HEK293 (cell line): ENCODE measurements around the gene ZFHX3.

Experiments
- CTCF ChIA-PET: fragments of 350-600 bp; formaldehyde crosslinking; extraction: SDS; loops from one replicate; lab custom pipeline; 2021; ENCODE audit warnings: antibody characterized with exemption; lab: Yijun Ruan, JAX
- POLR2A ChIA-PET: fragments of 300-600 bp; formaldehyde crosslinking; extraction: SDS; loops from one replicate; lab custom pipeline; 2020; ENCODE audit warnings: antibody characterized with exemption, inconsistent platforms; lab: Yijun Ruan, JAX
- H3K27ac ChIP-seq: fragments of 200-500 bp; sonication (Bioruptor generic); 2 replicates; pipeline ENCODE4 v1.5.1; 2014; ENCODE audit warnings: low read depth, low read length, control low read depth, inconsistent platforms; ENCODE audit errors: extremely low read depth
- H3K36me3 ChIP-seq, 2 experiments: fragments of 200-500 bp in 1 of 2; sonication (Bioruptor generic) in 1 of 2; 1 replicate in 1 of 2; 2 replicates in 1 of 2; pipeline ENCODE4 v1.5.1; 2014 to 2017; ENCODE audit warnings: inconsistent platforms in 2 of 2, low read length in 2 of 2; ENCODE audit not compliant: control insufficient read depth in 2 of 2, insufficient read depth in 1 of 2
- H3K4me1 ChIP-seq: fragments of 200-500 bp; sonication (Bioruptor generic); 2 replicates; pipeline ENCODE4 v1.5.1; 2014; ENCODE audit warnings: mild to moderate bottlenecking, low read length, inconsistent platforms; ENCODE audit not compliant: control insufficient read depth, insufficient read depth
- H3K4me3 ChIP-seq: 2 replicates; pipeline ENCODE4 v1.5.1; 2011; ENCODE audit warnings: low read depth, mild to moderate bottlenecking, control low read depth, low read length, moderate library complexity
- H3K9me3 ChIP-seq: fragments of 200-500 bp; sonication (Bioruptor generic); 2 replicates; pipeline ENCODE4 v1.5.1; 2014; ENCODE audit warnings: low read depth, low read length, inconsistent platforms; ENCODE audit not compliant: control insufficient read depth, insufficient read depth
- SCRT2 ChIP-seq: fragments of 450-650 bp; formaldehyde crosslinking; IDR thresholded peaks from 2 replicates; pipeline ENCODE4 v1.5.1; 2016; ENCODE audit warnings: missing biosample characterization, missing genetic modification characterization
- YY1 ChIP-seq: fragments of 450-650 bp; formaldehyde crosslinking; IDR thresholded peaks from 2 replicates; pipeline ENCODE4 v1.5.1; 2018; ENCODE audit warnings: missing biosample characterization, missing genetic modification characterization
- ZFP69B ChIP-seq: fragments of 450-650 bp; formaldehyde crosslinking; IDR thresholded peaks from 2 replicates; pipeline ENCODE4 v1.5.1; 2016; ENCODE audit warnings: missing biosample characterization, missing genetic modification characterization
- ZNF133 ChIP-seq: fragments of 450-650 bp; formaldehyde crosslinking; IDR thresholded peaks from 2 replicates; pipeline ENCODE4 v1.5.1; 2016; ENCODE audit warnings: missing biosample characterization, missing genetic modification characterization
- ZNF175 ChIP-seq: fragments of 450-650 bp; formaldehyde crosslinking; IDR thresholded peaks from 2 replicates; pipeline ENCODE4 v1.5.1; 2016; ENCODE audit warnings: missing biosample characterization, missing genetic modification characterization
- ZNF324 ChIP-seq: fragments of 450-650 bp; formaldehyde crosslinking; IDR thresholded peaks from 2 replicates; pipeline ENCODE4 v1.5.1; 2016; ENCODE audit warnings: missing biosample characterization, missing genetic modification characterization
- ZNF341 ChIP-seq: fragments of 450-650 bp; formaldehyde crosslinking; IDR thresholded peaks from 2 replicates; pipeline ENCODE4; 2016; ENCODE audit warnings: low read depth, missing biosample characterization, missing genetic modification characterization
- ZNF350 ChIP-seq: fragments of 450-650 bp; formaldehyde crosslinking; IDR thresholded peaks from 2 replicates; pipeline ENCODE4 v1.5.0; 2017; ENCODE audit warnings: missing biosample characterization, mild to moderate bottlenecking, missing genetic modification characterization
- ZNF362 ChIP-seq: fragments of 450-650 bp; formaldehyde crosslinking; IDR thresholded peaks from 2 replicates; pipeline ENCODE4 v1.5.1; 2016; ENCODE audit warnings: missing biosample characterization, missing genetic modification characterization
- ZNF366 ChIP-seq: fragments of 450-650 bp; formaldehyde crosslinking; conservative IDR thresholded peaks from 2 replicates; pipeline ENCODE4 v1.5.1; 2016; ENCODE audit warnings: missing biosample characterization, missing genetic modification characterization
- ZNF398 ChIP-seq: fragments of 450-650 bp; formaldehyde crosslinking; IDR thresholded peaks from 2 replicates; pipeline ENCODE4 v1.5.1; 2017; ENCODE audit warnings: missing biosample characterization, missing genetic modification characterization
- ZNF510 ChIP-seq: fragments of 450-650 bp; formaldehyde crosslinking; IDR thresholded peaks from 2 replicates; pipeline ENCODE4 v1.5.1; 2018; ENCODE audit warnings: mild to moderate bottlenecking, missing genetic modification characterization, missing biosample characterization; ENCODE audit not compliant: insufficient replicate concordance
- ZNF530 ChIP-seq: fragments of 450-650 bp; formaldehyde crosslinking; IDR thresholded peaks from 2 replicates; pipeline ENCODE4 v1.5.1; 2016; ENCODE audit warnings: low read depth, missing biosample characterization, missing genetic modification characterization
- ZNF776 ChIP-seq: fragments of 450-650 bp; formaldehyde crosslinking; IDR thresholded peaks from 2 replicates; pipeline ENCODE4 v1.5.0; 2017; ENCODE audit warnings: missing biosample characterization, missing genetic modification characterization, borderline replicate concordance
- ZSCAN16 ChIP-seq: fragments of 450-650 bp; formaldehyde crosslinking; IDR thresholded peaks from 2 replicates; pipeline ENCODE4 v1.5.1; 2016; ENCODE audit warnings: missing biosample characterization, missing genetic modification characterization
- TF ChIP-seq, protein P1 (sequence below): fragments of 450-650 bp; formaldehyde crosslinking; IDR thresholded peaks from 2 replicates; pipeline ENCODE4 v1.5.1; 2016; ENCODE audit warnings: missing biosample characterization, missing genetic modification characterization, borderline replicate concordance
- TF ChIP-seq, protein P2 (sequence below): fragments of 450-650 bp; formaldehyde crosslinking; IDR thresholded peaks from 2 replicates; pipeline ENCODE4 v1.5.1; 2016; ENCODE audit warnings: missing biosample characterization, missing genetic modification characterization

ZFHX3 gene

GRCh38 chr16:72844225-72844920, 203.6 kb downstream of the ZFHX3 start:
- no peak for TF ChIP-seq ZNF175 (tag by site-specific recombination)
- no peak for TF ChIP-seq YY1 (tag by site-specific recombination)
- no peak for TF ChIP-seq ZFP69B (tag by site-specific recombination)
- no peak for TF ChIP-seq SCRT2 (tag by site-specific recombination)
- TF ChIP-seq ZNF362 (tag by site-specific recombination), result no peak
- TF ChIP-seq ZNF341 (tag by site-specific recombination), result no peak
- TF ChIP-seq ZNF366 (tag by site-specific recombination), result no peak
- TF ChIP-seq ZNF324 (tag by site-specific recombination), result no peak
- no peak for TF ChIP-seq ZNF510
- TF ChIP-seq, protein P1, sequence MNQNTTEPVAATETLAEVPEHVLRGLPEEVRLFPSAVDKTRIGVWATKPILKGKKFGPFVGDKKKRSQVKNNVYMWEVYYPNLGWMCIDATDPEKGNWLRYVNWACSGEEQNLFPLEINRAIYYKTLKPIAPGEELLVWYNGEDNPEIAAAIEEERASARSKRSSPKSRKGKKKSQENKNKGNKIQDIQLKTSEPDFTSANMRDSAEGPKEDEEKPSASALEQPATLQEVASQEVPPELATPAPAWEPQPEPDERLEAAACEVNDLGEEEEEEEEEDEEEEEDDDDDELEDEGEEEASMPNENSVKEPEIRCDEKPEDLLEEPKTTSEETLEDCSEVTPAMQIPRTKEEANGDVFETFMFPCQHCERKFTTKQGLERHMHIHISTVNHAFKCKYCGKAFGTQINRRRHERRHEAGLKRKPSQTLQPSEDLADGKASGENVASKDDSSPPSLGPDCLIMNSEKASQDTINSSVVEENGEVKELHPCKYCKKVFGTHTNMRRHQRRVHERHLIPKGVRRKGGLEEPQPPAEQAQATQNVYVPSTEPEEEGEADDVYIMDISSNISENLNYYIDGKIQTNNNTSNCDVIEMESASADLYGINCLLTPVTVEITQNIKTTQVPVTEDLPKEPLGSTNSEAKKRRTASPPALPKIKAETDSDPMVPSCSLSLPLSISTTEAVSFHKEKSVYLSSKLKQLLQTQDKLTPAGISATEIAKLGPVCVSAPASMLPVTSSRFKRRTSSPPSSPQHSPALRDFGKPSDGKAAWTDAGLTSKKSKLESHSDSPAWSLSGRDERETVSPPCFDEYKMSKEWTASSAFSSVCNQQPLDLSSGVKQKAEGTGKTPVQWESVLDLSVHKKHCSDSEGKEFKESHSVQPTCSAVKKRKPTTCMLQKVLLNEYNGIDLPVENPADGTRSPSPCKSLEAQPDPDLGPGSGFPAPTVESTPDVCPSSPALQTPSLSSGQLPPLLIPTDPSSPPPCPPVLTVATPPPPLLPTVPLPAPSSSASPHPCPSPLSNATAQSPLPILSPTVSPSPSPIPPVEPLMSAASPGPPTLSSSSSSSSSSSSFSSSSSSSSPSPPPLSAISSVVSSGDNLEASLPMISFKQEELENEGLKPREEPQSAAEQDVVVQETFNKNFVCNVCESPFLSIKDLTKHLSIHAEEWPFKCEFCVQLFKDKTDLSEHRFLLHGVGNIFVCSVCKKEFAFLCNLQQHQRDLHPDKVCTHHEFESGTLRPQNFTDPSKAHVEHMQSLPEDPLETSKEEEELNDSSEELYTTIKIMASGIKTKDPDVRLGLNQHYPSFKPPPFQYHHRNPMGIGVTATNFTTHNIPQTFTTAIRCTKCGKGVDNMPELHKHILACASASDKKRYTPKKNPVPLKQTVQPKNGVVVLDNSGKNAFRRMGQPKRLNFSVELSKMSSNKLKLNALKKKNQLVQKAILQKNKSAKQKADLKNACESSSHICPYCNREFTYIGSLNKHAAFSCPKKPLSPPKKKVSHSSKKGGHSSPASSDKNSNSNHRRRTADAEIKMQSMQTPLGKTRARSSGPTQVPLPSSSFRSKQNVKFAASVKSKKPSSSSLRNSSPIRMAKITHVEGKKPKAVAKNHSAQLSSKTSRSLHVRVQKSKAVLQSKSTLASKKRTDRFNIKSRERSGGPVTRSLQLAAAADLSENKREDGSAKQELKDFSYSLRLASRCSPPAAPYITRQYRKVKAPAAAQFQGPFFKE (tag by site-specific recombination), result no peak
- no peak for TF ChIP-seq ZNF350 (tag by site-specific recombination)
- TF ChIP-seq ZNF398 (tag by site-specific recombination), result no peak
- no peak for TF ChIP-seq ZSCAN16 (tag by site-specific recombination)
- no peak for TF ChIP-seq ZNF133 (tag by site-specific recombination)
- TF ChIP-seq ZNF530 (tag by site-specific recombination), result no peak
- no peak for TF ChIP-seq ZNF776
- TF ChIP-seq, protein P2, sequence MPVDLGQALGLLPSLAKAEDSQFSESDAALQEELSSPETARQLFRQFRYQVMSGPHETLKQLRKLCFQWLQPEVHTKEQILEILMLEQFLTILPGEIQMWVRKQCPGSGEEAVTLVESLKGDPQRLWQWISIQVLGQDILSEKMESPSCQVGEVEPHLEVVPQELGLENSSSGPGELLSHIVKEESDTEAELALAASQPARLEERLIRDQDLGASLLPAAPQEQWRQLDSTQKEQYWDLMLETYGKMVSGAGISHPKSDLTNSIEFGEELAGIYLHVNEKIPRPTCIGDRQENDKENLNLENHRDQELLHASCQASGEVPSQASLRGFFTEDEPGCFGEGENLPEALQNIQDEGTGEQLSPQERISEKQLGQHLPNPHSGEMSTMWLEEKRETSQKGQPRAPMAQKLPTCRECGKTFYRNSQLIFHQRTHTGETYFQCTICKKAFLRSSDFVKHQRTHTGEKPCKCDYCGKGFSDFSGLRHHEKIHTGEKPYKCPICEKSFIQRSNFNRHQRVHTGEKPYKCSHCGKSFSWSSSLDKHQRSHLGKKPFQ (tag by site-specific recombination), result no peak
- Histone ChIP-seq H3K36me3 (no peaks in the 10 kb centered on the region), H3K4me1 (peaks cover 4% of the 10 kb centered on the region; the same call in 1 of the 2 replicates), H3K27ac (no peak overlapping the region), H3K9me3 (no peaks in the 10 kb centered on the region), H3K4me3 (no peak overlapping the region)
- ChIA-PET CTCF (interaction anchor here (0.6 to 8.0 kb wide), 3 partner anchors 11 to 75 kb away, joined by 3 to 54 read pairs (median 5); no protein-coding TSS in a partner anchor), POLR2A (no interaction called here)
